Heart left ventricle (tissue), 16 donors: ENCODE data around the gene IL1RAPL1. TPM values are rescaled to one million over a fixed set of nuclear protein-coding genes. Genes with fewer than 3 reads are reported as not detected.
A peak's percentile ranks its signal among the peaks of the same experiment; 100 is the strongest.

Experiments used
- ATAC-seq, 4 donors: fragments of 200-7000 bp; cut with Tn5 transposase; one replicate each; pipeline ENCODE4 v1.9.1; 2020 to 2022; ENCODE audit warnings: moderate library complexity in 4 of 4, mild to moderate bottlenecking in 3 of 4, moderate number of reproducible peaks in 1 of 4
- DNase-seq, 5 donors: peaks; one replicate each; pipeline ENCODE4 v3.0.0-alpha.2; 2020
- H3K27ac ChIP-seq, 12 donors: fragments of 200-600 bp; sonication (generic) in 4 of 12; one replicate each; pipeline versions ENCODE4 v1.5.0 to v1.8.0; 2016 to 2022; ENCODE audit warnings: mild to moderate bottlenecking in 2 of 12
- H3K27me3 ChIP-seq, 9 donors: fragments of 200-600 bp; sonication (generic) in 2 of 9; one replicate each; pipeline versions ENCODE4 v1.5.1 to v1.8.0; 2016 to 2022; ENCODE audit warnings: mild to moderate bottlenecking in 3 of 9
- H3K36me3 ChIP-seq, 9 donors: fragments of 200-600 bp; sonication (generic) in 2 of 9; one replicate each; pipeline versions ENCODE4 v1.5.0 to v1.8.0; 2018 to 2022; ENCODE audit warnings: mild to moderate bottlenecking in 2 of 9
- H3K4me1 ChIP-seq, 12 donors: fragments of 200-600 bp; sonication (generic) in 4 of 12; one replicate each; pipeline versions ENCODE4 v1.5.0 to v1.8.0; 2016 to 2022; ENCODE audit warnings: mild to moderate bottlenecking in 3 of 12
- H3K4me3 ChIP-seq, 12 donors: fragments of 200-600 bp; sonication (generic) in 4 of 12; one replicate each; pipeline versions ENCODE4 v1.5.0 to v1.8.0; 2017 to 2022; ENCODE audit warnings: mild to moderate bottlenecking in 9 of 12, moderate library complexity in 4 of 12
- H3K9me3 ChIP-seq, 12 donors: fragments of 200-600 bp; sonication (generic) in 4 of 12; one replicate each; pipeline versions ENCODE4 v1.5.0 to v1.8.0; 2016 to 2022; ENCODE audit warnings: mild to moderate bottlenecking in 1 of 12
- POLR2A ChIP-seq, 2 donors: fragments of 450-650 bp; IDR thresholded peaks; one replicate each; pipeline ENCODE4 v1.6.1; 2017; ENCODE audit warnings: antibody characterized with exemption in 2 of 2, mild to moderate bottlenecking in 2 of 2, moderate library complexity in 2 of 2
- WGBS, 4 donors: extraction: QIAGEN DNeasy Blood & Tissue Kit in 2 of 4; methylation state at CpG; one replicate each; pipeline versions ENCODE4 v1.1.5 to v1.1.7; 2013 to 2018; 5-methylcytosine and 5-hydroxymethylcytosine counted together
- intact Hi-C, 10 donors: fragments of 100-400 bp; cut with DNase I; formaldehyde crosslinking; loops; one replicate each; pipeline versions ENCODE4 v1.11.1 to v1.14.2; 2022
- polyA plus RNA-seq, 2 donors: library from polyadenylated mRNA; stranded (reverse); fragments of 200-250 nt; gene quantifications; one replicate each; pipeline ENCODE4 v1.2.3, GENCODE V29; 2013
- total RNA-seq, 9 donors: library from RNA; depleted of rRNA in 2 of 9; stranded (reverse); fragments of >200 nt in 2 of 9; fragmentation: NEBNext Ultra II Directional in 3 of 9; extraction: Animal tissue kit (Norgen Biotek cat#: 25700) in 3 of 9; gene quantifications; one replicate each; pipeline versions ENCODE4 v1.1.0 to v1.2.4, GENCODE V29; 2016 to 2023
- TF ChIP-seq, protein P1 (sequence below), 12 donors: fragments of 200-600 bp; sonication (generic) in 4 of 12; IDR thresholded peaks; one replicate each; pipeline versions ENCODE4 v1.5.0 to v1.8.0; 2018 to 2022; ENCODE audit warnings: antibody characterized with exemption in 12 of 12, mild to moderate bottlenecking in 5 of 12
- donor health status: ischemic (EF 13 %, LVEDD 7.1; RV severe dilation, severe dysfunction).
- donor health status: healthy with polysubstance abuse.
- donor health status: DM: no; HTN: yes; CAD: no.
- donor health status: DM: no; HTN: no; CAD: no.
- donor health status: ischemic (EF 25% LVEDD 6.9; RV normal size, moderate dysfunction).
- donor health status: ischemic (EF 25% LVEDD 5.7; RV mildly dilated, moderate dysfunction).
- donor health status: healthy.
- donor health status: DM: yes; HTN: yes; CAD: no.
- donor health status: ischemic (EF 35%, LVEDD 5.7; RV mildly dilated, moderate dysfunction).
- donor health status: nonischemic (EF 11% LVEDD 7.7; RV severe dilation, severe dysfunction).
- donor health status: DM: yes; HTN: yes; CAD: no.
- donor health status: PGD.
- donor health status: ischemic (EF 29% LVEDD 5.4; RV normal size, mild dysfunction).
- donor health status: nonischemic (EF 23%, LVEDD 6.1; RV moderate dilation, normal function).

IL1RAPL1 gene
- total and polyA plus RNA-seq, 11 donors = 0.42 to 4.7 (median 2.3) TPM

DNA sequence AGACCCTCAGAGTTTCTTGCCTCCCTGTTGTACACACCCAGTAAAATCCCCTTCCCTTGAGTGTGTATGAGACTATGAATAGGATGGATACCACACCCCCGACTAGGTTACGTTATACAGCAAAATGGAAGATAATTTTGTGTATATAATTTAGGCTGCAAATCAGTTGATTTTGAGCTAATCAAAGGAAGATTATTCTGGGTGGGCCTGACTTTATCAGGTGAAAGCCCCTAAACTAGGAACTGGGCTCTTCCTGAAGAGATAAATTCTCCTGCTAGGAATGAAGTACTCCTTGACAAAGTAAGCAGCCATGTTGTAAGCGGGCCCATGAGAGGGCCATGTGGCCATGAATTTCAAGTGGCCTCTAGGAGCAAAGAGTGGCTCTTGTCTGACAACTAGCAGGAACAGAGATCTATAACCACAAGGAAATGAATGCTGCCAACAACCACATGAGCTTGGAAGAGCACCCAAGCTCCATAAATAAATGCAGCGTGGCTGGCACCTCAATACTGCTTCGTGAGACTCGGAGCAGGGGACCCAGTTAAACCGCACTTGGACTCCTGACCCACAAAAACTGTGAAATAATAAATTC is 646.4 kb downstream of the IL1RAPL1 start:
- 66 to 76% (median 73%) methylated on average over 7 of the region's 7 CpGs for WGBS, 4 donors
- Histone ChIP-seq H3K9me3 (no peaks in the 10 kb centered on the region), H3K4me1 (no peaks in the 10 kb centered on the region), H3K27me3 (no peaks in the 10 kb centered on the region), H3K27ac (no peak overlapping the region), H3K36me3 (no peaks in the 10 kb centered on the region), H3K4me3 (no peak overlapping the region)
- intact Hi-C loops = loop anchor here in 1 of 10 donors (10.0 kb wide), 1 partner anchor 649 kb away; the partner anchor contains the start of gene IL1RAPL1
- TF ChIP-seq, protein P1, sequence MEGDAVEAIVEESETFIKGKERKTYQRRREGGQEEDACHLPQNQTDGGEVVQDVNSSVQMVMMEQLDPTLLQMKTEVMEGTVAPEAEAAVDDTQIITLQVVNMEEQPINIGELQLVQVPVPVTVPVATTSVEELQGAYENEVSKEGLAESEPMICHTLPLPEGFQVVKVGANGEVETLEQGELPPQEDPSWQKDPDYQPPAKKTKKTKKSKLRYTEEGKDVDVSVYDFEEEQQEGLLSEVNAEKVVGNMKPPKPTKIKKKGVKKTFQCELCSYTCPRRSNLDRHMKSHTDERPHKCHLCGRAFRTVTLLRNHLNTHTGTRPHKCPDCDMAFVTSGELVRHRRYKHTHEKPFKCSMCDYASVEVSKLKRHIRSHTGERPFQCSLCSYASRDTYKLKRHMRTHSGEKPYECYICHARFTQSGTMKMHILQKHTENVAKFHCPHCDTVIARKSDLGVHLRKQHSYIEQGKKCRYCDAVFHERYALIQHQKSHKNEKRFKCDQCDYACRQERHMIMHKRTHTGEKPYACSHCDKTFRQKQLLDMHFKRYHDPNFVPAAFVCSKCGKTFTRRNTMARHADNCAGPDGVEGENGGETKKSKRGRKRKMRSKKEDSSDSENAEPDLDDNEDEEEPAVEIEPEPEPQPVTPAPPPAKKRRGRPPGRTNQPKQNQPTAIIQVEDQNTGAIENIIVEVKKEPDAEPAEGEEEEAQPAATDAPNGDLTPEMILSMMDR (IDR thresholded peaks at IDR 0.05) = no peak
- no peak for TF ChIP-seq POLR2A (IDR thresholded peaks at IDR 0.05)
- peak in 1 of 4 donors; percentile 24 for ATAC-seq
- peak in 1 of 5 donors; percentile 28 for DNase-seq

- no peaks in the 10 kb centered on the region for H3K9me3 ChIP-seq
- DNase-seq = no peak
- no peak for ATAC-seq
- TF ChIP-seq POLR2A (IDR thresholded peaks at IDR 0.05) = no peak
- TF ChIP-seq, protein P1 (IDR thresholded peaks at IDR 0.05) = no peak
- WGBS, 4 donors = 65 to 81% (median 73%) methylated on average over 6 of the region's 6 CpGs
- H3K27me3 ChIP-seq = no peaks in the 10 kb centered on the region
- no peak overlapping the region for H3K27ac ChIP-seq
- H3K4me1 ChIP-seq = no peaks in the 10 kb centered on the region
- H3K36me3 ChIP-seq = no peaks in the 10 kb centered on the region
- intact Hi-C loops = loop anchor here in 1 of 10 donors (10.0 kb wide), 1 partner anchor 653 kb away; the partner anchor contains the start of gene IL1RAPL1
- no peak overlapping the region for H3K4me3 ChIP-seq
Measured at GRCh38 chrX:29237972-29238371, 650.7 kb downstream of the IL1RAPL1 start.

- H3K36me3 ChIP-seq = no peaks in the 10 kb centered on the region
- TF ChIP-seq POLR2A (IDR thresholded peaks at IDR 0.05) = no peak
- TF ChIP-seq, protein P1 (IDR thresholded peaks at IDR 0.05) = no peak
- intact Hi-C loops = no loop called here
- H3K27me3 ChIP-seq = no peaks in the 10 kb centered on the region
- no peak overlapping the region for H3K27ac ChIP-seq
- WGBS, 4 donors = 51 to 84% (median 65%) methylated on average over 2 of the region's 2 CpGs
- no peak for DNase-seq
- H3K4me1 ChIP-seq = no peaks in the 10 kb centered on the region
- no peak overlapping the region for H3K4me3 ChIP-seq
- ATAC-seq = no peak
- H3K9me3 ChIP-seq = no peaks in the 10 kb centered on the region
Measured at GRCh38 chrX:29241809-29242208, 654.6 kb downstream of the IL1RAPL1 start.

DNA sequence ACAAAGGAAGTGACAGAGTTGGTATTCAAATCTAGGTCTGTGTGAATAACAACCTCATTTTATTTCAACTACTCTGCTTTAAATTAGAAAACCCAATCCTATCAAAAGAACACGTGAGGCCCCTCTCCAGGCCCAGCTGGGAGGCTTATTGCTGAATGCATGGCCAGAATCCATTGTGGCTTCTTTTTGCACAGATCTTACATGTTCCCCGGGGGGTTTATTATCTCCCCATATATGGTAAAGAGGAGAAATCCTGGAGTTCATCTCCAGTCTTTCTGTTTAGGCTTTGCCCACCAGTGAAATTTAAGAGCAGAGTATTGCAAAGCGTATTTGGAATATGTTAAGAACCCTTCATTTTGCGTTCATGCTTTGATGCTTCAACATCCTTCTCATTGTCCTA is 655.6 kb downstream of the IL1RAPL1 start:
- Histone ChIP-seq H3K4me3 (no peak overlapping the region), H3K27ac (no peak overlapping the region), H3K27me3 (no peaks in the 10 kb centered on the region), H3K36me3 (no peaks in the 10 kb centered on the region), H3K9me3 (no peaks in the 10 kb centered on the region), H3K4me1 (no peaks in the 10 kb centered on the region)
- DNase-seq (no peak), ATAC-seq (no peak)
- intact Hi-C loops = no loop called here
- 70 to 94% (median 80%) methylated on average over 4 of the region's 4 CpGs for WGBS, 4 donors
- TF ChIP-seq, protein P1 (IDR thresholded peaks at IDR 0.05) = no peak
- TF ChIP-seq POLR2A (IDR thresholded peaks at IDR 0.05) = no peak
